GM12892 (cell line): Measurements from ENCODE around the gene PHC2.

Experiments
- POLR2A ChIP-seq: IDR thresholded peaks from 2 replicates; pipeline ENCODE4 v1.6.1; 2011; ENCODE audit warnings: low read depth, low read length, control low read depth
- TAF1 ChIP-seq: IDR thresholded peaks from 2 replicates; pipeline ENCODE4 v1.6.1; 2011; ENCODE audit warnings: low read depth, mild to moderate bottlenecking, control low read depth, low read length, borderline replicate concordance

DNA sequence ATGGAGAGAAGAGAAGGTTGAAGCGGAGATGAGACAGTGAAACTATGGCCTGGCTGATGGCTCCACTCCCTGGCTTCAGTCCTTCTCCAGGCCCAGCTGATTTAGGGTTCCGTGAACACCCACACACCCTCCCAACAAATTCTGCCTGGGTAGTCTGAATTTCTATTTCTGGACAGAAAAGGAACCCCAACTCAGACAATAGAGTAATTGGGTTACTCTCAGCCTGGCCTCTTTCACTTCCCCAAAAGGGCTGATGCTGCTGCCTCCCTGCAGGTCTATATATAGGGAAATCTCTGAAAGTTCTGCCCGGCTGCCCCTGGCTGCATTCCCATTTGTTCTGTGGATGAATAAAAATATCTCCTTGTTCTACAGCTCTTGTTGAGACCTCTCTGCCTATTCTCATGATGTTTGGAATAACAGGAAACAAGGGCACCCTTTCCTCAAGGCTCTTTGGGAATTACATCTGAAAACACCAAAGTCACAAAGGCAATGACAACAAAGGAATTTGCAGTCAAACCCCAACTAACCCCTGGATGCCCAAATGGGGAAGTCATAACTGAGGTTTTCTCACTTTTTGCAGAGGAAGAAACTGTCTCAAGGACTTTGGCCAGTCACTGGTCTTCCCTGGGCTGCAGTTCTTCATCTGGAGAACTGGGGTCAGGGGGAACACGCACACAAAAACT is 30.2 kb upstream of the PHC2 start:
- TF ChIP-seq POLR2A, result no peak
- no peak for TF ChIP-seq TAF1
